ENCODE data around the gene P4HB. TPM values are rescaled to one million over a fixed set of nuclear protein-coding genes. Genes with fewer than 3 reads are reported as not detected.

Gene P4HB
- total and polyA plus RNA-seq, 10 of the 15 experiments (the other 5 are each of a cell fraction or from before 2014, with no cell fraction given) = 4.7 to 549 (median 361) TPM

GRCh38 chr17:81871387-81872230, 11.3 kb upstream of the P4HB start (continued):
- TF ChIP-seq NKRF (conservative IDR thresholded peaks at IDR 0.05) (peak; percentile 91), ELK1 (IDR thresholded peaks at IDR 0.05; ENCODE audit: low read depth, low read length) (peak; percentile 73), MLLT1 (IDR thresholded peaks at IDR 0.05) (no peak), POLR2AphosphoS2 (IDR thresholded peaks at IDR 0.05; ENCODE audit: low read depth, low read length) (peak; percentile 53; the same call in 1 of the 2 replicates), ATF3 (IDR thresholded peaks at IDR 0.05; ENCODE audit: borderline replicate concordance, extremely low read depth, low read depth, low read length) (peak; percentile 70; the same call in 1 of the 2 replicates), E2F4 (IDR thresholded peaks at IDR 0.05; ENCODE audit: low read depth, low read length) (peak; percentile 23; the same call in 1 of the 2 replicates), ZNF24 (IDR thresholded peaks at IDR 0.05) (peak; percentile 52; the same call in 1 of the 2 replicates), NFYB (IDR thresholded peaks at IDR 0.05; ENCODE audit: insufficient read depth, low read depth, low read length) (no peak), E4F1 (IDR thresholded peaks at IDR 0.05; ENCODE audit: borderline replicate concordance, partially characterized antibody) (peak; percentile 56), FOS (IDR thresholded peaks at IDR 0.05; ENCODE audit: borderline replicate concordance, extremely low read depth, insufficient read length) (no peak), ZBTB4 (CRISPR knock-in tag; IDR thresholded peaks at IDR 0.05) (0 out of 2 replicates have a peak, but pooled peaks have one; percentile 32), IRF4 (IDR thresholded peaks at IDR 0.05; ENCODE audit: low read depth, low read length) (no peak), CREB1 (IDR thresholded peaks at IDR 0.05; ENCODE audit: low read depth) (peak; percentile 85; the same call in 1 of the 2 replicates), LARP7 (IDR thresholded peaks at IDR 0.05) (peak; percentile 100), NBN (IDR thresholded peaks at IDR 0.05) (0 out of 2 replicates have a peak, but pooled peaks have one; percentile 54), RCOR1 (conservative IDR thresholded peaks at IDR 0.05; ENCODE audit: low read depth, low read length) (no peak)
